Astrocyte (in vitro differentiated cells and primary cell): ENCODE measurements around the gene PAF1. TPM values are rescaled to one million over a fixed set of nuclear protein-coding genes. Genes with fewer than 3 reads are reported as not detected.

Source experiments
- DNase-seq: peaks from one replicate; pipeline ENCODE4 v3.0.0-alpha.2; 2010; ENCODE audit warnings: low read depth
- FAIRE-seq: peaks from 2 replicates; lab custom pipeline; 2011; peaks lifted over from hg19 to GRCh38; lab: Jason Lieb, UNC
- H2AFZ ChIP-seq: 2 replicates; pipeline ENCODE4 v1.6.0; 2012; ENCODE audit warnings: low read depth, low read length, inconsistent platforms
- H3K27ac ChIP-seq: 2 replicates; pipeline ENCODE4 v1.5.1; 2011; ENCODE audit warnings: low read depth, low read length, inconsistent platforms
- H3K27me3 ChIP-seq: 2 replicates; pipeline ENCODE4 v1.6.0; 2011; ENCODE audit warnings: low read length, inconsistent platforms; ENCODE audit not compliant: insufficient read depth
- H3K36me3 ChIP-seq: 2 replicates; pipeline ENCODE4 v1.5.1; 2011; ENCODE audit warnings: low read length, inconsistent platforms; ENCODE audit not compliant: insufficient read depth
- H3K4me1 ChIP-seq: 2 replicates; pipeline ENCODE4 v1.5.1; 2011; ENCODE audit warnings: low read length, inconsistent platforms; ENCODE audit not compliant: insufficient read depth
- H3K4me2 ChIP-seq: 2 replicates; pipeline ENCODE4 v1.6.0; 2012; ENCODE audit warnings: low read length, inconsistent platforms
- H3K4me3 ChIP-seq: 2 replicates; pipeline ENCODE4 v1.5.1; 2011; ENCODE audit warnings: low read depth, mild to moderate bottlenecking, low read length, inconsistent platforms; ENCODE audit not compliant: insufficient read depth
- H3K79me2 ChIP-seq: 2 replicates; pipeline ENCODE4 v1.6.0; 2012; ENCODE audit warnings: mild to moderate bottlenecking, low read length, inconsistent platforms; ENCODE audit not compliant: insufficient read depth
- H3K9ac ChIP-seq: 2 replicates; pipeline ENCODE4 v1.6.0; 2012; ENCODE audit warnings: mild to moderate bottlenecking, low read length, inconsistent platforms
- H3K9me3 ChIP-seq: 2 replicates; pipeline ENCODE4 v1.5.1; 2012; ENCODE audit warnings: low read depth, mild to moderate bottlenecking, low read length, inconsistent platforms; ENCODE audit not compliant: insufficient read depth
- H4K20me1 ChIP-seq: 2 replicates; pipeline ENCODE4 v1.6.0; 2012; ENCODE audit warnings: low read length, inconsistent platforms; ENCODE audit not compliant: insufficient read depth
- H3K27ac Mint-ChIP-seq: one replicate; pipeline ENCODE4 v1.8.0; 2021; ENCODE audit warnings: mild to moderate bottlenecking, mixed read lengths; ENCODE audit not compliant: unreplicated experiment
- H3K27me3 Mint-ChIP-seq: one replicate; pipeline ENCODE4 v1.8.0; 2021; ENCODE audit warnings: low read depth, mixed read lengths; ENCODE audit not compliant: unreplicated experiment
- H3K36me3 Mint-ChIP-seq: one replicate; pipeline ENCODE4 v1.8.0; 2021; ENCODE audit warnings: low read depth, mixed read lengths; ENCODE audit not compliant: unreplicated experiment
- H3K4me1 Mint-ChIP-seq: one replicate; pipeline ENCODE4 v1.8.0; 2021; ENCODE audit warnings: low read depth, mixed read lengths; ENCODE audit not compliant: unreplicated experiment
- H3K4me3 Mint-ChIP-seq: one replicate; pipeline ENCODE4 v1.8.0; 2021; ENCODE audit warnings: mild to moderate bottlenecking, moderate library complexity, mixed read lengths; ENCODE audit not compliant: unreplicated experiment
- H3K9me3 Mint-ChIP-seq: one replicate; pipeline ENCODE4 v1.8.0; 2021; ENCODE audit warnings: mild to moderate bottlenecking, mixed read lengths; ENCODE audit not compliant: unreplicated experiment
- EZH2 ChIP-seq: IDR thresholded peaks from 2 replicates; pipeline ENCODE4 v1.6.1; 2012; ENCODE audit warnings: mild to moderate bottlenecking, low read length, inconsistent platforms; ENCODE audit not compliant: insufficient read depth
- total RNA-seq: library from RNA; stranded (reverse); gene quantifications from 2 replicates; pipeline ENCODE4 v1.2.1, GENCODE V29; 2021
- TF ChIP-seq, protein P1 (sequence below): IDR thresholded peaks from 2 replicates; pipeline ENCODE4 v1.5.1; 2011; ENCODE audit warnings: low read depth, mild to moderate bottlenecking, inconsistent platforms, low read length, moderate library complexity; ENCODE audit not compliant: insufficient read depth

Gene PAF1
- total RNA-seq, 1 donor from 2014 or later = 43.2 TPM

DNA sequence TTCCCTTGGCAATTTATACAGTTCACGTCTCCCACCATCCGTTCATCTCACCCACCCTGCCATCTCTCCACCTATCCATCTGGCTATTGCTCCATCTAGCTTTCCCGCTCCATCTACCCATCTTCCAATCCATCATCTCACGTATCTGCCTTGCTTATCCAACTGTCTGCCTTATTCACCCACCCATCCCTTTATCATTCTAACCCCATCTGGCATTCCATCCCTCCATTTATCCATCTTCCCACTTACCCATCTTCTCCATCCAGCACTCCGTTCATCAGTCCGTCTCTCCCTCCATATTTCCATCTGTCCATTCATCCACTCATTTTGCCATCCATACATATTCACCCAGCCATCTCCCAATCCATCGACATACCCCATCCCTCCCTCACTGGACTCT, 34.8 kb upstream of the PAF1 start:
- H2AFZ ChIP-seq = no peak overlapping the region
- no peak for DNase-seq
- Mint-ChIP-seq H3K4me3 (no peak overlapping the region), H3K9me3 (no peaks in the 10 kb centered on the region), H3K27me3 (no peaks in the 10 kb centered on the region), H3K27ac (peak overlapping the region; percentile 2), H3K36me3 (peaks cover 30% of the 10 kb centered on the region), H3K4me1 (peaks cover 21% of the 10 kb centered on the region)
- peaks cover 19% of the 10 kb centered on the region for H3K4me1 ChIP-seq
- H3K9me3 ChIP-seq = no peaks in the 10 kb centered on the region
- H3K4me2 ChIP-seq = no peak overlapping the region
- H3K9ac ChIP-seq = no peak overlapping the region
- H3K27ac ChIP-seq = no peak overlapping the region
- TF ChIP-seq EZH2 = no peak
- H3K4me3 ChIP-seq = no peak overlapping the region
- H3K27me3 ChIP-seq = no peaks in the 10 kb centered on the region
- peaks cover 34% of the 10 kb centered on the region for H4K20me1 ChIP-seq
- FAIRE-seq = no peak
- H3K79me2 ChIP-seq = peaks cover 16% of the 10 kb centered on the region
- H3K36me3 ChIP-seq = peaks cover 14% of the 10 kb centered on the region

DNA sequence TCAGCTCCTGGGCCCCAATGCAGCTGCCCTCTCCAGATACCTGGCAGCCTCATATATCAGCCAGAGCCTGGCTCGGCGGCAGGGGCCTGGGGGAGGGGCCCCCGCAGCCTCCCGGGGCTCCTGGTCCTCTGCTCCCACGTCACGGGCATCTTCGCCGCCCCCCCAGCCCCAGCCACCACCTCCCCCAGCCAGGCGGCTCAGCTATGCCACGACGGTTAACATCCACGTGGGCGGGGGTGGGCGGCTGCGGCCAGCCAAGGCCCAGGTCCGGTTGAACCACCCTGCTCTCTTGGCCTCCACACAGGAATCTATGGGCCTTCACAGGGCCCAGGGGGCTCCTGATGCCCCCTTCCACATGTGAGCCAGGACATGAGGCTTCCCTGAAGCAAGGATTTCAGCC, 34.0 kb upstream of the PAF1 start:
- Mint-ChIP-seq H3K27me3 (no peaks in the 10 kb centered on the region), H3K4me3 (no peak overlapping the region), H3K36me3 (peaks cover 31% of the 10 kb centered on the region), H3K27ac (no peak overlapping the region), H3K4me1 (peaks cover 16% of the 10 kb centered on the region), H3K9me3 (no peaks in the 10 kb centered on the region)
- H3K27me3 ChIP-seq = no peaks in the 10 kb centered on the region
- H3K9ac ChIP-seq = no peak overlapping the region
- H3K79me2 ChIP-seq = peaks cover 18% of the 10 kb centered on the region
- peaks cover 41% of the 10 kb centered on the region for H4K20me1 ChIP-seq
- no peak overlapping the region for H2AFZ ChIP-seq
- H3K36me3 ChIP-seq = peaks cover 20% of the 10 kb centered on the region
- H3K9me3 ChIP-seq = no peaks in the 10 kb centered on the region
- H3K4me2 ChIP-seq = no peak overlapping the region
- peaks cover 15% of the 10 kb centered on the region for H3K4me1 ChIP-seq
- DNase-seq (no peak), FAIRE-seq (no peak)
- no peak for TF ChIP-seq EZH2
- TF ChIP-seq, protein P1, sequence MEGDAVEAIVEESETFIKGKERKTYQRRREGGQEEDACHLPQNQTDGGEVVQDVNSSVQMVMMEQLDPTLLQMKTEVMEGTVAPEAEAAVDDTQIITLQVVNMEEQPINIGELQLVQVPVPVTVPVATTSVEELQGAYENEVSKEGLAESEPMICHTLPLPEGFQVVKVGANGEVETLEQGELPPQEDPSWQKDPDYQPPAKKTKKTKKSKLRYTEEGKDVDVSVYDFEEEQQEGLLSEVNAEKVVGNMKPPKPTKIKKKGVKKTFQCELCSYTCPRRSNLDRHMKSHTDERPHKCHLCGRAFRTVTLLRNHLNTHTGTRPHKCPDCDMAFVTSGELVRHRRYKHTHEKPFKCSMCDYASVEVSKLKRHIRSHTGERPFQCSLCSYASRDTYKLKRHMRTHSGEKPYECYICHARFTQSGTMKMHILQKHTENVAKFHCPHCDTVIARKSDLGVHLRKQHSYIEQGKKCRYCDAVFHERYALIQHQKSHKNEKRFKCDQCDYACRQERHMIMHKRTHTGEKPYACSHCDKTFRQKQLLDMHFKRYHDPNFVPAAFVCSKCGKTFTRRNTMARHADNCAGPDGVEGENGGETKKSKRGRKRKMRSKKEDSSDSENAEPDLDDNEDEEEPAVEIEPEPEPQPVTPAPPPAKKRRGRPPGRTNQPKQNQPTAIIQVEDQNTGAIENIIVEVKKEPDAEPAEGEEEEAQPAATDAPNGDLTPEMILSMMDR = no peak
- no peak overlapping the region for H3K27ac ChIP-seq
- no peak overlapping the region for H3K4me3 ChIP-seq

DNA sequence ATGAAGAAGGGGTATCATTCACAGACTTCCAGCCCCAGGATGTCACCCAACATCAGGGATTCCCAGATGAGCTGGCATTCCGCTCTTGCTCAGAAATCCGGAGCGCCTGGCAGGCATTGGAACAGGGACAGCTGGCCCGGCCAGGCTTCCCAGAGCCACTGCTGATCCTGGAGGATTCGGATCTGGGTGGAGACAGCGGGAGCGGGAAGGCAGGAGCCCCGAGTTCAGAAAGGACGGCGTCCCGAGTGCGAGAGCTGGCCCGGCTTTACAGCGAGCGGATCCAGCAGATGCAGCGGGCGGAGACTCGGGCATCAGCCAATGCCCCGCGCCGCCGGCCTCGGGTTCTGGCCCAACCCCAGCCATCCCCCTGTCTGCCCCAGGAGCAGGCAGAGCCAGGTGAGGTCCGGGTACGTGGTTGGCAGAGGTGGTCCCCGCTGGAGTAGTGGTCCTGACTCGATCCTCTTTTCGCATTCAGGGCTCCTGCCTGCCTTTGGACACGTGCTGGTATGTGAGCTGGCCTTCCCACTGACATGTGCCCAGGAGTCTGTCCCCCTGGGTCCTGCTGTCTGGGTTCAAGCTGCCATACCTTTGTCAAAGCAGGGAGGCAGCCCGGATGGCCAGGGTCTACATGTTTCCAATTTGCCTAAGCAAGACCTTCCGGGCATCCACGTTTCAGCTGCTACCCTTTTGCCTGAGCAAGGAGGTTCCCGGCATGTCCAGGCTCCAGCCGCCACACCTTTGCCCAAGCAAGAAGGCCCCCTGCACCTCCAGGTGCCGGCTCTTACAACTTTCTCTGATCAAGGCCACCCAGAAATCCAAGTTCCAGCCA, 32.6 kb upstream of the PAF1 start:
- Histone ChIP-seq H3K79me2 (peaks cover 22% of the 10 kb centered on the region), H3K9me3 (no peaks in the 10 kb centered on the region), H3K27me3 (no peaks in the 10 kb centered on the region), H3K4me1 (peaks cover 8% of the 10 kb centered on the region), H2AFZ (no peak overlapping the region), H3K4me3 (no peak overlapping the region), H3K36me3 (peaks cover 28% of the 10 kb centered on the region), H3K9ac (no peak overlapping the region), H3K4me2 (no peak overlapping the region), H3K27ac (no peak overlapping the region), H4K20me1 (peaks cover 50% of the 10 kb centered on the region)
- Mint-ChIP-seq H3K36me3 (peaks cover 33% of the 10 kb centered on the region), H3K27ac (no peak overlapping the region), H3K4me3 (no peak overlapping the region), H3K27me3 (no peaks in the 10 kb centered on the region), H3K9me3 (no peaks in the 10 kb centered on the region), H3K4me1 (peaks cover 12% of the 10 kb centered on the region)
- no peak for TF ChIP-seq EZH2
- TF ChIP-seq, protein P1 = no peak
- DNase-seq (no peak), FAIRE-seq (no peak)
